Right ventricle myocardium superior (tissue), 1 donor: Measurements from ENCODE around the gene NR2E1. TPM values are rescaled to one million over a fixed set of nuclear protein-coding genes. Genes with fewer than 3 reads are reported as not detected.

Experiments used
- ATAC-seq: fragments of 200-7000 bp; cut with Tn5 transposase; one replicate; pipeline ENCODE4 v1.9.1; 2020; ENCODE audit warnings: mild to moderate bottlenecking; ENCODE audit not compliant: poor library complexity
- DNase-seq: peaks from one replicate; pipeline ENCODE4 v3.0.0-alpha.2; 2020
- intact Hi-C: fragments of 100-400 bp; cut with DNase I; formaldehyde crosslinking; loops from one replicate; pipeline ENCODE4 v1.11.2; 2022
- total RNA-seq: library from RNA; stranded (reverse); fragmentation: NEBNext Ultra II Directional; extraction: Animal tissue kit (Norgen Biotek cat#: 25700); gene quantifications from one replicate; pipeline ENCODE4 v1.2.1, GENCODE V29; 2021
- donor health status: DM: no; HTN: yes; CAD: no; lungs with severe emphysema.

The NR2E1 gene
- total RNA-seq, 1 donor from 2014 or later, result not detected

- DNase-seq (no peak), ATAC-seq (no peak)
- intact Hi-C loops, result no loop called here
Observed at GRCh38 chr6:108142240-108142639, 23.6 kb upstream of the NR2E1 start.

DNA sequence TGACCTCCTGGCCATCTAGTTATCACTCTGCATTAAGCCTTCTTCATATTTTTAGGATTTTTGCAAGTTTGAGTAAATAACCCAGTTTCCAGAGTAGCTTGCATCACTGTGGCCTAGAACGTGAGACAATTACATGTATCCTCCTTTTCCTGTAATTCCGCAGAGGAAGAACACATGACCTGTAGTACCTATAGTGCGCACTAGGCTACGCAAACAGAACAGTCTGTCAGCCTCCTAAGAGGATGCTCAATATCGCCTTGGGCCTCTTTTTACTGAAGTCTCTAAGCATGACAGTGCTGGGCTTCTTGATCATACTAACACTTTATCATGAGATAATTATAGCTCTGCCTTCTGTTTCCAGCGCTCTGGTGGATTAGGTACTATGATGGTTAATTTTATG lies 20.2 kb upstream of the NR2E1 start:
- ATAC-seq (no peak), DNase-seq (no peak)
- intact Hi-C loops, result no loop called here

DNA sequence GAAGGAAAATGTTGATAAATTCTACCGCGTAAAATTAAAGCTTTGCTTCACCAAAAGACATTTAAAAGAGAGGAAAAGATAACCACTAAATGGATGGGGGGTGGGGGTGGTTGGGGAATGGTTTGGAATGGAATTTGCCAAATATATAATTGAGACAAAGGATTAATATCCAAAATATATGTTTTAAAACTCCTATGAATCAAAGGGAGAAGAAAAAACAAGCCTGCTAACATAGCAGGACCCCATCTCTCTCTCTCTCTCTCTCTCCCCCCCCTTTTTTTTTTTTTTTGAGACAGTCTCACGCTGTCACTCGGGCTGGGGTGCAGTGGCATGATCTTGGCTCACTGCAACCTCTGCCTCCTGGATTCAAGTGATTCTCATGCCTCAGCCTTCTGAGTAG lies 13.4 kb upstream of the NR2E1 start:
- no peak for DNase-seq
- intact Hi-C loops, result no loop called here
- ATAC-seq, result no peak

- DNase-seq (no peak), ATAC-seq (no peak)
- intact Hi-C loops, result no loop called here
Observed at GRCh38 chr6:108156180-108156937, 9.5 kb upstream of the NR2E1 start.

DNA sequence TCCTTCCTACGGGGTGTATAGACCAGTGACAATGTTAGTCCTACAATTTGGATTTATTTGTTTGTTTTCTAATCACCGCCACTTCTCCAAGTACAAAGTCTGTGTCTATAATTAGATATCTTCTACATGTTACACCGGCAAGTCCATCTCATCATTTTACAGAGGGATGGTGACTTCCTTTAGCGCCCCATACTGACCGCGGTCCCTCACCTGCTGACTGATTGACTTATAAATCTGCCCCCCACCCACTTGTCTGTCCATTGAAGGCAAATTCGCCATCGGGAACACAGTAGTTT lies 8.9 kb upstream of the NR2E1 start:
- intact Hi-C loops, result no loop called here
- DNase-seq (no peak), ATAC-seq (no peak)

DNA sequence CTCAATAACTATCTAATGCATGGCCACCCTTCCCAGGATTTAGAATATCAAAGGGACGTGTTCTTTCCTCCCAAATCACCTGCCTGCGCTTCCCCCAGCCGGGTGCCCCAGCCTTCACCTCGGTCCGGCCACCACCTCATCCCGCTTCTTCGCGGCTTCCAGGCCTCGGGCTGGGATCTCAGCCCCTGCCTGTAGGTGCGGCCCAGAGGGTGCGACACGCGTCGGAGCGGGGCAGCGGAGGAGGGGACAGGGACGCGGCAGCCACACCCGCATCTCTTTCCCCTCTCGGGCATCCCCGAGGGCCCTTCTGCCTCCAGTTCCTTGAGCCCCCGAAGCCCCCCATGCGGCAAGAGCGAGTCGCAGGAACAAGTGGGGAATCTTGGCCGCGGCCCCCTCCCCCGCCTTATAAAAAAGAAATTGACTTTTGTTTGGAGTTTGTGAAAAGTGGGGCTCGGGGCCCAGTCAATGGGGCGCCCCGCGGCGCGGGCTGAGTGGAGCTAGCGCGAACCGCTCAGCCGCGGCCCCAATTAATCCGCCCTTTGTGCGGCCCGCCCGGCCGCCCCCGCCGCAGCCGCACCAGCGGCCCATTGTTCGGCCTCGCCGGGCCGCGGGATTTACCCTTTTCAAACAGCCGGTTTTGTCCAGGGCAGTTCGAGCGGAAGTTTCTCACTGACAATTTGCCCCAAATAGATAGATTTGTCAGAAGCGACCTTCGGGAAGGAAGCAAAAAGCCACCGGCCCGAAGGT lies 8.4 kb upstream of the NR2E1 start:
- intact Hi-C loops, result no loop called here
- peak; percentile 25 for ATAC-seq
- no peak for DNase-seq

- ATAC-seq, result no peak
- intact Hi-C loops, result no loop called here
- DNase-seq, result no peak
Observed at GRCh38 chr6:108157981-108158525, 7.8 kb upstream of the NR2E1 start.

DNA sequence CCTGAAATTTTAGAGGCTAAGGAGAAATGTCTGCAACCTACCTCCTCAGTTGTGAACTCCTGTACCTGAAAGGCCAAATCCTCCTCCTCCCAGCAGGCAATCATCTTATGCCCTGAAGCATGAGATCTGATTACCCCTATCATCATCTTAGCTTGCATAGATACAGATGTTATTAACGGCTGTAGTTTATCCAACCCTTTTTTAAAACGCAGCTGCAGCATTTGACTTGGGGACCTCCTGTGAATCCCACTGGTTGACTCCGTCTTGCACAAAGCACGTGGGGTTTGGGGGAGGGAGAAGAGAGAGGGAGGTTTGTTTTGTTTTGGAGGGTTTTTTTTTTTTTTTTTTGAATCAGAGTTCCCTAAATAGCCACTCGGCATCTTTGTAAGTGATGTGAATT lies 5.8 kb upstream of the NR2E1 start:
- ATAC-seq (no peak), DNase-seq (no peak)
- intact Hi-C loops, result no loop called here

GRCh38 chr6:108161724-108162282 lies 4.0 kb upstream of the NR2E1 start:
- DNase-seq, result no peak
- ATAC-seq, result no peak
- intact Hi-C loops, result no loop called here

GRCh38 chr6:108163267-108163643 lies 2.6 kb upstream of the NR2E1 start:
- no peak for DNase-seq
- intact Hi-C loops, result no loop called here
- ATAC-seq, result no peak

GRCh38 chr6:108163644-108164542 lies 1.9 kb upstream of the NR2E1 start:
- DNase-seq (no peak), ATAC-seq (no peak)
- intact Hi-C loops, result no loop called here

- intact Hi-C loops, result no loop called here
- DNase-seq, result no peak
- no peak for ATAC-seq
Observed at GRCh38 chr6:108164543-108164814, 1.3 kb upstream of the NR2E1 start.

GRCh38 chr6:108164815-108165706 lies 761 bp upstream of the NR2E1 start:
- intact Hi-C loops, result no loop called here

DNA sequence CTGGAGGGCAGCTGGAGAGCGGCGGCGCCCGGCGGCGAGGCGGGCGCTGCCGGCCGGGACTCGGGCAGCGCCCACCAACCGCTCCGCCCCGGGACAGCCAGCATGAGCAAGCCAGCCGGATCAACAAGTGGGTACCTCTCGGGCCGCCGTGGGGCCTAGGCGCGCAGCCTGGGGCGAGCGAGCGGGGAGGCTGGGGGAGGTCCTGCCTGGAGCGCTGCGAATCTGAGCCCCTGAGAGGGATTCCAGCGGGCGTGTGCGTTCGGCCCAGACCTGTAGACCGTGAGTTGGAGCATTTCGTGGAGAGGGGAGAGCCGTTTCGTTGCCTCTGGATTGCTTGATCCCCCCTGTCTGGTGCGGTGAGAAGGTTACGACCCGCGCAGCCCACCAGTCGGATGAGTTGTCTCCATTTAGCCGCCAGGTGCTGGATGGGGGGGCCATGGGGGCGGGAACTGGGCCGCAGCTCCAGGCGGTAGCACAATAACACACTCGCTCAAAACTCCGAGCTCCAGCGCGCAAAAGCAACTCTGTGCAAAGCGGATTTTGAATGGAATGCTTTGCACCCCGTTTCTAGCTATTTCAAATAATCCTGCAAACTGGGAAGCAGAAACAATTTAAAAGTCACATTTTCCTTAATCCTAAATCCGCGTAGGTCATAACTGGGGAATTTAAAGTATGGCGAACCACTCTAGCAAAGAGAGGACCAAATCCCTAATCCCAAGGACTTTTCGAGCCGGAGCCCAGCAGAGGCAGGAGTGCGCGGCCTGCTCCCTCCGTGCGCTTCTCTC lies 1.0 kb downstream of the NR2E1 start:
- DNase-seq, result no peak
- no peak for ATAC-seq
- intact Hi-C loops, result no loop called here

More at GRCh38 chr6:108164815-108165706, 761 bp upstream of the NR2E1 start:
- DNase-seq, result no peak
- ATAC-seq, result no peak

- DNase-seq (peak; percentile 50), ATAC-seq (no peak)
- intact Hi-C loops, result no loop called here
Observed at GRCh38 chr6:108167449-108168089, 1.7 kb downstream of the NR2E1 start.

GRCh38 chr6:108168090-108168463 lies 2.3 kb downstream of the NR2E1 start:
- DNase-seq (no peak), ATAC-seq (no peak)
- intact Hi-C loops, result no loop called here
